Prostate gland (tissue), 2 donors: ENCODE results near the gene PTPRG.

Experiments
- CTCF ChIP-seq, 4 experiments: fragments of 200-600 bp in 2 of 4; fragments of 450-650 bp in 2 of 4; sonication (generic) in 2 of 4; IDR thresholded peaks; 1 replicate in 3 of 4; 2 replicates in 1 of 4; pipeline ENCODE4 v1.5.1; 2016 to 2019; ENCODE audit warnings: antibody characterized with exemption in 4 of 4, mild to moderate bottlenecking in 2 of 4, moderate library complexity in 2 of 4
- POLR2A ChIP-seq: fragments of 450-650 bp; IDR thresholded peaks from one replicate; pipeline ENCODE4 v1.6.1; 2016; ENCODE audit warnings: antibody characterized with exemption, mild to moderate bottlenecking

GRCh38 chr3:61617041-61617440, 55.7 kb downstream of the PTPRG start:
- no peak for TF ChIP-seq POLR2A
- TF ChIP-seq CTCF (IDR thresholded peaks at IDR 0.05) = no peak
